SK-N-MC (cell line): ENCODE measurements around the gene RACGAP1.

ENCODE experiments used
- EZH2 ChIP-seq: fragments of 200-600 bp; sonication (generic); IDR thresholded peaks from one replicate; pipeline ENCODE4 v1.6.1; 2017; ENCODE audit warnings: antibody characterized with exemption
- FOXP2 ChIP-seq: optimal IDR thresholded peaks from 2 replicates; pipeline ENCODE3; 2011; ENCODE audit warnings: mild to moderate bottlenecking, moderate library complexity; ENCODE audit not compliant: insufficient read depth; ENCODE audit errors: extremely low read length, control extremely low read depth
- POLR2AphosphoS5 ChIP-seq: IDR thresholded peaks from 2 replicates; pipeline ENCODE4 v1.6.1; 2012; ENCODE audit warnings: mild to moderate bottlenecking, low read depth, low read length, borderline replicate concordance

- TF ChIP-seq EZH2 (no peak), POLR2AphosphoS5 (no peak), FOXP2 (no peak)
Measured at GRCh38 chr12:50040657-50041056, 15.4 kb upstream of the RACGAP1 start.
